Esophagus muscularis mucosa (tissue), 4 donors: ENCODE measurements around the gene IQCM. TPM values are rescaled to one million over a fixed set of nuclear protein-coding genes. Genes with fewer than 3 reads are reported as not detected.

ENCODE experiments used
- DNase-seq: peaks from one replicate; pipeline ENCODE4 v3.0.0-alpha.2; 2017; ENCODE audit errors: extremely low spot score
- H3K27ac ChIP-seq, 4 donors: fragments of 200-600 bp; sonication (generic); replicated peaks in 1 of 4; 1 replicate in 3 of 4; 2 replicates in 1 of 4; pipeline ENCODE4 v1.5.1; 2016 to 2019; ENCODE audit warnings: mild to moderate bottlenecking in 1 of 4
- H3K27me3 ChIP-seq, 4 donors: fragments of 200-600 bp; sonication (generic); one replicate each; pipeline versions ENCODE4 v1.5.1 to v1.6.0; 2016 to 2019
- H3K36me3 ChIP-seq, 4 donors: fragments of 200-600 bp; sonication (generic); one replicate each; pipeline ENCODE4 v1.5.1; 2016 to 2019
- H3K4me1 ChIP-seq, 4 donors: fragments of 200-600 bp; sonication (generic); one replicate each; pipeline ENCODE4 v1.5.1; 2016 to 2019
- H3K4me3 ChIP-seq, 4 donors: fragments of 200-600 bp; sonication (generic); 1 replicate in 2 of 4; 2 replicates in 2 of 4; pipeline ENCODE4 v1.5.1; 2016 to 2019; ENCODE audit warnings: mild to moderate bottlenecking in 4 of 4, moderate library complexity in 1 of 4
- H3K9me3 ChIP-seq, 4 donors: fragments of 200-600 bp; sonication (generic); 1 replicate in 3 of 4; 2 replicates in 1 of 4; pipeline ENCODE4 v1.5.1; 2016 to 2019
- CTCF ChIP-seq, 3 experiments: fragments of 200-600 bp in 2 of 3; fragments of 450-650 bp in 1 of 3; sonication (generic) in 2 of 3; IDR thresholded peaks; one replicate each; pipeline ENCODE4 v1.5.1; 2017 to 2019; ENCODE audit warnings: antibody characterized with exemption in 3 of 3, mild to moderate bottlenecking in 2 of 3, moderate library complexity in 1 of 3
- EP300 ChIP-seq: sonication (generic); formaldehyde crosslinking; IDR thresholded peaks from one replicate; pipeline ENCODE4 v1.6.1; 2017; ENCODE audit warnings: antibody characterized with exemption
- POLR2A ChIP-seq: fragments of 450-650 bp; IDR thresholded peaks from one replicate; pipeline ENCODE4 v1.6.1; 2017; ENCODE audit warnings: antibody characterized with exemption, moderate library complexity, mild to moderate bottlenecking, low read depth
- POLR2AphosphoS5 ChIP-seq, 2 donors: sonication (generic); formaldehyde crosslinking; IDR thresholded peaks; one replicate each; pipeline ENCODE4 v1.6.1; 2017; ENCODE audit warnings: antibody characterized with exemption in 2 of 2
- WGBS: methylation state at CpG from one replicate; pipeline ENCODE4 v1.1.5; 2018; 5-methylcytosine and 5-hydroxymethylcytosine counted together
- intact Hi-C: fragments of 100-400 bp; cut with DNase I; formaldehyde crosslinking; loops from one replicate; pipeline ENCODE4 v1.15.1; 2023
- total RNA-seq, 4 donors: library from RNA; depleted of rRNA; stranded (reverse); fragments of >200 nt; gene quantifications; one replicate each; pipeline versions ENCODE4 v1.1.0 to v1.2.1, GENCODE V29; 2016

IQCM gene
- total RNA-seq, 4 donors from 2014 or later, result not detected

DNA sequence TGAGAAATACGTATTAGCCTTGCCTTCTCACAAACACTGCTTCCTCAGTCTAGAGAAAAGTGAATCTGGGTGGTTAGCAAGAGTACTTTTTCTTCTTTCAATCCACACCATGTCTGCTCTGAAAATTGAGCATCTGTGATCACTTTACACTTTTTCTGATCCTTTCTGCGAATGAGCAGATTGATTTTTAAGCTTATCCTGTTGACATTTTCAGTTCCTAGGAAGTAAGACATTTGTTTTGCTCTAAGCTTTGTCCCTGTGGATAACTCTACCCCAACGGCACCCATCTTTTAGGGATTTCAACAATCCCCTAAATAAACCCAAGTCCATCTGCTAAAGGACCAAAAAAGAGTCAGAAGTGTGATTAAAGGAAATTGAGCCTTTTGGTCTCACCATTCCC lies 487.5 kb downstream of the IQCM start:
- Histone ChIP-seq H3K4me3 (no peak overlapping the region), H3K4me1 (no peaks in the 10 kb centered on the region), H3K9me3 (peaks cover 0 to 8% (median 0%) of the 10 kb centered on the region in 4 donors), H3K27ac (no peak overlapping the region), H3K27me3 (no peaks in the 10 kb centered on the region), H3K36me3 (no peaks in the 10 kb centered on the region)
- DNase-seq, result no peak
- intact Hi-C loops, result no loop called here
- 80% methylated on average over 3 of the region's 3 CpGs for WGBS
- TF ChIP-seq CTCF (IDR thresholded peaks at IDR 0.05) (no peak), POLR2A (no peak), POLR2AphosphoS5 (IDR thresholded peaks at IDR 0.05) (no peak), EP300 (no peak)

DNA sequence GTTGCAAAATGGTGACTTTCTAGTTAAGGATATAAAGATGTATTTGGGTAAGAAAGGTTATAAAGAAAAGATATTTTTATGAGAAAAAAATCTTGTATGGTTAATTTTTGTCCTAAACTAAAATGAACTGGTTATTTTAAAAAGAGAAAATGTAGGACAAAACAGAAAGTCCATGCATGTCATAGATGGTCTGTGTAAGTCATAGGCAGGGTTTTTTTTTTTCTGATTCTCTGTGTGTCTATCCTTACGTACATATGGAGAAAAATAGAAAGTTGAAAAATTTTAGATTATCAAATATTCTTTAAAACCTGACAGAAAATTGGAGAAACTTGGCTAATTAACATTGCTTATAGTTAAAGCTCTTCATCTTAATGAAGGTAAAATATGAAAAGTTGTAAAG lies 493.4 kb downstream of the IQCM start:
- no peak for DNase-seq
- no peaks in the 10 kb centered on the region for H3K27me3 ChIP-seq
- no peak overlapping the region for H3K27ac ChIP-seq
- 90% methylated on average over 1 of the region's 1 CpG for WGBS
- H3K4me1 ChIP-seq, result no peaks in the 10 kb centered on the region
- intact Hi-C loops, result no loop called here
- H3K4me3 ChIP-seq, result no peak overlapping the region
- TF ChIP-seq POLR2AphosphoS5 (IDR thresholded peaks at IDR 0.05) (no peak), EP300 (no peak), POLR2A (no peak), CTCF (IDR thresholded peaks at IDR 0.05) (no peak)
- no peaks in the 10 kb centered on the region for H3K36me3 ChIP-seq
- H3K9me3 ChIP-seq, result peaks cover 0 to 8% (median 0%) of the 10 kb centered on the region in 4 donors

DNA sequence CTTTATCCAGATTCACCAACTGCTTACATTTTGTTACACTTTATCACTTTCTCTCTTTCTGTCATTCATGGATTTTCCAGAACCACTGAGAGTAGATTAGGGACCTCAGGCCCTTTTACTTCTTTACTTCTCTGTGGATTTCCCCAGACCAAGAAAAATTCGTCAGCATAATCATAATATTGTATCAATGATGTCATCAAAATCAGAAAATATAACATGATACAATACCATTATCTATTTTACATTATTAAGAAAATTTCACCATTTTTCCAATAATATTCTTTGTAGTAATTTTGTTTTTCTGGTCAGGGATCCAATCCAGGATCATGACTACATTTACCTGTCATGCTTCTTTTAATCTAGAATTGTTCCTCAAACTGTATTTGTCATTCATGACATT lies 494.2 kb downstream of the IQCM start:
- Histone ChIP-seq H3K36me3 (no peaks in the 10 kb centered on the region), H3K4me3 (no peak overlapping the region), H3K27ac (no peak overlapping the region), H3K4me1 (no peaks in the 10 kb centered on the region), H3K27me3 (no peaks in the 10 kb centered on the region), H3K9me3 (peaks cover 0 to 8% (median 0%) of the 10 kb centered on the region in 4 donors)
- no peak for DNase-seq
- TF ChIP-seq POLR2AphosphoS5 (IDR thresholded peaks at IDR 0.05) (no peak), EP300 (no peak), CTCF (IDR thresholded peaks at IDR 0.05) (no peak)
- 67% methylated on average over 1 of the region's 1 CpG for WGBS
- intact Hi-C loops, result no loop called here

DNA sequence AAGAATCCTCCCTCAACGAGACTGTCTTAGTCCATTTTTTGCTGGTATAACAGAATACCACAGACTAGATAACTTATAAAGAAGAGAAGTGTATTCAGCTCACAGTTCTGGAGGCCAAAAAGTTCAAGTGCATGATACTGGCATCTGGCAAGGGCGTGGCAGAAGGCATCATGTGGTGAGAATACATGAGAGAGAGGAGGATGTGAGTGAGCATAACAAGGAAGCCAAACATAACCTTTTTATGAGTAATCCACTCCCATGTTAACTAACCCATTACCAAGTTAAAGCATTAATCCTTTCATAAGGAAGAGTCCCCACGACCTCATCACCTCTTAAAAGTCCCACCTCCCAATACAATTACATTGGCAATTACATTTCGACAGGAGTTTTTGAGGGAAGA lies 504.6 kb downstream of the IQCM start:
- Histone ChIP-seq H3K9me3 (no peaks in the 10 kb centered on the region), H3K36me3 (no peaks in the 10 kb centered on the region), H3K27me3 (no peaks in the 10 kb centered on the region), H3K4me1 (no peaks in the 10 kb centered on the region), H3K4me3 (no peak overlapping the region), H3K27ac (no peak overlapping the region)
- WGBS, result 79% methylated on average over 4 of the region's 4 CpGs
- no peak for DNase-seq
- intact Hi-C loops, result no loop called here
- TF ChIP-seq EP300 (no peak), POLR2AphosphoS5 (IDR thresholded peaks at IDR 0.05) (no peak), CTCF (IDR thresholded peaks at IDR 0.05) (no peak), POLR2A (no peak)

- H3K9me3 ChIP-seq, result no peaks in the 10 kb centered on the region
- H3K27me3 ChIP-seq, result no peaks in the 10 kb centered on the region
- H3K36me3 ChIP-seq, result no peaks in the 10 kb centered on the region
- intact Hi-C loops, result no loop called here
- TF ChIP-seq POLR2A, result no peak
- TF ChIP-seq EP300, result no peak
- no peak for TF ChIP-seq POLR2AphosphoS5 (IDR thresholded peaks at IDR 0.05)
- TF ChIP-seq CTCF (IDR thresholded peaks at IDR 0.05), result no peak
- no peak overlapping the region for H3K27ac ChIP-seq
- no peak for DNase-seq
- no peaks in the 10 kb centered on the region for H3K4me1 ChIP-seq
- no peak overlapping the region for H3K4me3 ChIP-seq
These were observed 509.1 kb downstream of the IQCM start for GRCh38 chr4:149306537-149306936.
